HEK293 (cell line): ENCODE data around the gene CENPB.

ENCODE experiments used
- CTCF ChIA-PET: fragments of 350-600 bp; formaldehyde crosslinking; extraction: SDS; loops from one replicate; lab custom pipeline; 2021; ENCODE audit warnings: antibody characterized with exemption; lab: Yijun Ruan, JAX
- POLR2A ChIA-PET: fragments of 300-600 bp; formaldehyde crosslinking; extraction: SDS; loops from one replicate; lab custom pipeline; 2020; ENCODE audit warnings: antibody characterized with exemption, inconsistent platforms; lab: Yijun Ruan, JAX
- H3K27ac ChIP-seq: fragments of 200-500 bp; sonication (Bioruptor generic); 2 replicates; pipeline ENCODE4 v1.5.1; 2014; ENCODE audit warnings: low read depth, low read length, control low read depth, inconsistent platforms; ENCODE audit errors: extremely low read depth
- H3K36me3 ChIP-seq, 2 experiments: fragments of 200-500 bp in 1 of 2; sonication (Bioruptor generic) in 1 of 2; 1 replicate in 1 of 2; 2 replicates in 1 of 2; pipeline ENCODE4 v1.5.1; 2014 to 2017; ENCODE audit warnings: inconsistent platforms in 2 of 2, low read length in 2 of 2; ENCODE audit not compliant: control insufficient read depth in 2 of 2, insufficient read depth in 1 of 2
- H3K4me1 ChIP-seq: fragments of 200-500 bp; sonication (Bioruptor generic); 2 replicates; pipeline ENCODE4 v1.5.1; 2014; ENCODE audit warnings: mild to moderate bottlenecking, low read length, inconsistent platforms; ENCODE audit not compliant: control insufficient read depth, insufficient read depth
- H3K4me3 ChIP-seq: 2 replicates; pipeline ENCODE4 v1.5.1; 2011; ENCODE audit warnings: low read depth, mild to moderate bottlenecking, control low read depth, low read length, moderate library complexity
- H3K9me3 ChIP-seq: fragments of 200-500 bp; sonication (Bioruptor generic); 2 replicates; pipeline ENCODE4 v1.5.1; 2014; ENCODE audit warnings: low read depth, low read length, inconsistent platforms; ENCODE audit not compliant: control insufficient read depth, insufficient read depth
- GFI1B ChIP-seq: fragments of 450-650 bp; formaldehyde crosslinking; IDR thresholded peaks from 2 replicates; pipeline ENCODE4 v1.5.1; 2016; ENCODE audit warnings: missing biosample characterization, missing genetic modification characterization
- SCRT1 ChIP-seq: fragments of 450-650 bp; formaldehyde crosslinking; IDR thresholded peaks from 2 replicates; pipeline ENCODE4 v1.5.1; 2016; ENCODE audit warnings: missing biosample characterization, missing genetic modification characterization, borderline replicate concordance
- ZNF114 ChIP-seq: fragments of 450-650 bp; formaldehyde crosslinking; IDR thresholded peaks from 2 replicates; pipeline ENCODE4 v1.5.0; 2017; ENCODE audit warnings: missing biosample characterization, missing genetic modification characterization
- ZNF202 ChIP-seq: fragments of 450-650 bp; formaldehyde crosslinking; IDR thresholded peaks from 2 replicates; pipeline ENCODE4 v1.5.1; 2016; ENCODE audit warnings: missing biosample characterization, missing genetic modification characterization, borderline replicate concordance
- ZNF335 ChIP-seq: fragments of 450-650 bp; formaldehyde crosslinking; conservative IDR thresholded peaks from 2 replicates; pipeline ENCODE4 v1.5.1; 2016; ENCODE audit warnings: missing biosample characterization, missing genetic modification characterization
- ZNF501 ChIP-seq: fragments of 450-650 bp; formaldehyde crosslinking; IDR thresholded peaks from 2 replicates; pipeline ENCODE4 v1.5.1; 2016; ENCODE audit warnings: missing biosample characterization, missing genetic modification characterization
- ZNF701 ChIP-seq: fragments of 450-650 bp; formaldehyde crosslinking; IDR thresholded peaks from 2 replicates; pipeline ENCODE4 v1.5.1; 2016; ENCODE audit warnings: missing biosample characterization, missing genetic modification characterization
- ZNF792 ChIP-seq: fragments of 450-650 bp; formaldehyde crosslinking; IDR thresholded peaks from 2 replicates; pipeline ENCODE4 v1.5.1; 2016; ENCODE audit warnings: missing biosample characterization, missing genetic modification characterization
- ZSCAN30 ChIP-seq: fragments of 450-650 bp; IDR thresholded peaks from 2 replicates; pipeline ENCODE4 v1.5.1; 2018; ENCODE audit warnings: missing biosample characterization, mild to moderate bottlenecking, missing genetic modification characterization, moderate library complexity
- TF ChIP-seq, protein P1 (sequence below): fragments of 450-650 bp; IDR thresholded peaks from 2 replicates; pipeline ENCODE4 v1.5.1; 2018; ENCODE audit warnings: missing biosample characterization, mild to moderate bottlenecking, missing genetic modification characterization
- TF ChIP-seq, protein P2 (sequence below): fragments of 450-650 bp; formaldehyde crosslinking; IDR thresholded peaks from 2 replicates; pipeline ENCODE4 v1.5.1; 2017; ENCODE audit warnings: missing biosample characterization, missing genetic modification characterization
- TF ChIP-seq, protein P3 (sequence below): fragments of 450-650 bp; formaldehyde crosslinking; IDR thresholded peaks from 2 replicates; pipeline ENCODE4 v1.5.1; 2016; ENCODE audit warnings: missing biosample characterization, missing genetic modification characterization
- TF ChIP-seq, protein P4 (sequence below): fragments of 450-650 bp; formaldehyde crosslinking; IDR thresholded peaks from 2 replicates; pipeline ENCODE4; 2016; ENCODE audit warnings: missing biosample characterization, missing genetic modification characterization
- TF ChIP-seq, protein P5 (sequence below): fragments of 450-650 bp; IDR thresholded peaks from 2 replicates; pipeline ENCODE4 v1.5.1; 2018; ENCODE audit warnings: missing biosample characterization, missing genetic modification characterization
- TF ChIP-seq, protein P6 (sequence below): fragments of 450-650 bp; formaldehyde crosslinking; IDR thresholded peaks from 2 replicates; pipeline ENCODE4 v1.5.1; 2016; ENCODE audit warnings: missing biosample characterization, missing genetic modification characterization

Gene CENPB

DNA sequence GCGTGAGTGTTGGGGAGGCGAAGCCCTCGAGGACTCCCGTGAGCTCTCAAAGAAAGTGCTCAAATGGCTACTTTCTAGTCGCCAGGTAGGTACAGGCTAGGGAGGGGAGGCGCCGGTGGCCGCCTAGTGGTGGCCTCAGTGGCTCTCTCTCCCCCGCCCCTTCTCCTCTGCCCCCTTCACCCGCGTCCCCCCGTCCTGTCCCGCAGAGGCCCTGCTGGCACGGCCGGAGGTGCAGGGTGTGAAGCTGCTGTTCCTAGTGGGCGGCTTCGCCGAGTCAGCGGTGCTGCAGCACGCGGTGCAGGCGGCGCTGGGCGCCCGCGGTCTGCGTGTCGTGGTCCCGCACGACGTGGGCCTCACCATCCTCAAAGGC, 35.2 kb downstream of the CENPB start (continued):
- TF ChIP-seq ZNF701 (tag by site-specific recombination): no peak
- TF ChIP-seq, protein P1, sequence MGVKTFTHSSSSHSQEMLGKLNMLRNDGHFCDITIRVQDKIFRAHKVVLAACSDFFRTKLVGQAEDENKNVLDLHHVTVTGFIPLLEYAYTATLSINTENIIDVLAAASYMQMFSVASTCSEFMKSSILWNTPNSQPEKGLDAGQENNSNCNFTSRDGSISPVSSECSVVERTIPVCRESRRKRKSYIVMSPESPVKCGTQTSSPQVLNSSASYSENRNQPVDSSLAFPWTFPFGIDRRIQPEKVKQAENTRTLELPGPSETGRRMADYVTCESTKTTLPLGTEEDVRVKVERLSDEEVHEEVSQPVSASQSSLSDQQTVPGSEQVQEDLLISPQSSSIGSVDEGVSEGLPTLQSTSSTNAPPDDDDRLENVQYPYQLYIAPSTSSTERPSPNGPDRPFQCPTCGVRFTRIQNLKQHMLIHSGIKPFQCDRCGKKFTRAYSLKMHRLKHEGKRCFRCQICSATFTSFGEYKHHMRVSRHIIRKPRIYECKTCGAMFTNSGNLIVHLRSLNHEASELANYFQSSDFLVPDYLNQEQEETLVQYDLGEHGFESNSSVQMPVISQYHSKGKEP (tag by site-specific recombination): no peak

DNA sequence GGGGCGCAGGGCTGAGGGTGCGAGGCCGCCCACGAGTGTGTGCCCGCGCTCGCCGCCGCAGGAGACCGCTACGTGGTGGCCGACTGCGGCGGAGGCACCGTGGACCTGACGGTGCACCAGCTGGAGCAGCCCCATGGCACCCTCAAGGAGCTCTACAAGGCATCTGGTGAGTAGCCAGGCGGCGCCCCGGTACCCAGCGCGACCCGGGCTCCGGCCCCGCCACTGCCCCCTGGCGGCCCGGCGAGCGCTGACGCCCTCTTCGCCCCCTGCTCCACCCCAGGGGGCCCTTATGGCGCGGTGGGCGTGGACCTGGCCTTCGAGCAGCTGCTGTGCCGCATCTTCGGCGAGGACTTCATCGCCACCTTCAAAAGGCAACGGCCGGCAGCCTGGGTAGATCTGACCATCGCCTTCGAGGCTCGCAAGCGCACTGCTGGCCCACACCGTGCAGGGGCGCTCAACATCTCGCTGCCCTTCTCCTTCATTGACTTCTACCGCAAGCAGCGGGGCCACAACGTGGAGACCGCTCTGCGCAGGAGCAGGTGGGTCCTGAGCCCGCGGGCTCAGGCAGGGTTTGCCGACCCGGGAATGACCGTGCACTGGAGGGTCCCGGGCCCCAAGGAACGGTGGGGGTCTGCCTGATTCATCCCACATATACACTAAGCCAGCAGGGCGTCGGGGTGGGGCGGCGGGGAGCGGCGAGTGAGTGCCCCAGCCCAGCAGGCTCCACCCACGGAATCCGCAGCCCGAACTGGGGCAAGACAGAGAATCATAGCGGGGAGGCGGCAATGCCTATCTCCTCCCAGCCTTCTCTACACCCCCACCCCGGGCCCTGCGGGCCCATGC, 36.6 kb downstream of the CENPB start:
- CTCF ChIA-PET: interaction anchor here (0.5 to 9.8 kb wide), 20 partner anchors 9 to 395 kb away, joined by 3 to 133 read pairs (median 6); partner anchors contain the start of genes ADISSP and AP5S1
- POLR2A ChIA-PET: no interaction called here
- H3K4me3 ChIP-seq: no peak overlapping the region
- H3K4me1 ChIP-seq: peaks cover 4% of the 10 kb centered on the region; the same call in 1 of the 2 replicates
- no peaks in the 10 kb centered on the region for H3K9me3 ChIP-seq
- no peak overlapping the region for H3K27ac ChIP-seq
- TF ChIP-seq, protein P2, sequence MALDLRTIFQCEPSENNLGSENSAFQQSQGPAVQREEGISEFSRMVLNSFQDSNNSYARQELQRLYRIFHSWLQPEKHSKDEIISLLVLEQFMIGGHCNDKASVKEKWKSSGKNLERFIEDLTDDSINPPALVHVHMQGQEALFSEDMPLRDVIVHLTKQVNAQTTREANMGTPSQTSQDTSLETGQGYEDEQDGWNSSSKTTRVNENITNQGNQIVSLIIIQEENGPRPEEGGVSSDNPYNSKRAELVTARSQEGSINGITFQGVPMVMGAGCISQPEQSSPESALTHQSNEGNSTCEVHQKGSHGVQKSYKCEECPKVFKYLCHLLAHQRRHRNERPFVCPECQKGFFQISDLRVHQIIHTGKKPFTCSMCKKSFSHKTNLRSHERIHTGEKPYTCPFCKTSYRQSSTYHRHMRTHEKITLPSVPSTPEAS (tag by site-specific recombination): no peak
- TF ChIP-seq, protein P3, sequence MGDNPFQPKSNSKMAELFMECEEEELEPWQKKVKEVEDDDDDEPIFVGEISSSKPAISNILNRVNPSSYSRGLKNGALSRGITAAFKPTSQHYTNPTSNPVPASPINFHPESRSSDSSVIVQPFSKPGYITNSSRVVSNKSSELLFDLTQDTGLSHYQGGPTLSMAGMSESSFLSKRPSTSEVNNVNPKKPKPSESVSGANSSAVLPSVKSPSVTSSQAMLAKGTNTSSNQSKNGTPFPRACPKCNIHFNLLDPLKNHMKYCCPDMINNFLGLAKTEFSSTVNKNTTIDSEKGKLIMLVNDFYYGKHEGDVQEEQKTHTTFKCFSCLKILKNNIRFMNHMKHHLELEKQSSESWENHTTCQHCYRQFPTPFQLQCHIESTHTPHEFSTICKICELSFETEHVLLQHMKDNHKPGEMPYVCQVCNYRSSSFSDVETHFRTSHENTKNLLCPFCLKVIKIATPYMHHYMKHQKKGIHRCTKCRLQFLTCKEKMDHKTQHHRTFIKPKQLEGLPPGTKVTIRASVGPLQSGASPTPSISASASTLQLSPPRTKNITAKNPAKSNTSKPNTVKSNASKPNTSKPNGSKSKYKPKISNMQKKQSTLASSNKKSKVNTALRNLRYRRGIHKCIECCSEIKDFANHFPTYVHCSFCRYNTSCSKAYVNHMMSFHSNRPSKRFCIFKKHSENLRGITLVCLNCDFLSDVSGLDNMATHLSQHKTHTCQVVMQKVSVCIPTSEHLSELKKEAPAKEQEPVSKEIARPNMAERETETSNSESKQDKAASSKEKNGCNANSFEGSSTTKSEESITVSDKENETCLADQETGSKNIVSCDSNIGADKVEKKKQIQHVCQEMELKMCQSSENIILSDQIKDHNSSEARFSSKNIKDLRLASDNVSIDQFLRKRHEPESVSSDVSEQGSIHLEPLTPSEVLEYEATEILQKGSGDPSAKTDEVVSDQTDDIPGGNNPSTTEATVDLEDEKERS (tag by site-specific recombination): no peak
- TF ChIP-seq, protein P4, sequence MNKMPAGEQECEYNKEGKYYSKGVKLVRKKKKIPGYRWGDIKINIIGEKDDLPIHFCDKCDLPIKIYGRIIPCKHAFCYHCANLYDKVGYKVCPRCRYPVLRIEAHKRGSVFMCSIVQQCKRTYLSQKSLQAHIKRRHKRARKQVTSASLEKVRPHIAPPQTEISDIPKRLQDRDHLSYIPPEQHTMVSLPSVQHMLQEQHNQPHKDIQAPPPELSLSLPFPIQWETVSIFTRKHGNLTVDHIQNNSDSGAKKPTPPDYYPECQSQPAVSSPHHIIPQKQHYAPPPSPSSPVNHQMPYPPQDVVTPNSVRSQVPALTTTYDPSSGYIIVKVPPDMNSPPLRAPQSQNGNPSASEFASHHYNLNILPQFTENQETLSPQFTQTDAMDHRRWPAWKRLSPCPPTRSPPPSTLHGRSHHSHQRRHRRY (tag by site-specific recombination): no peak
- TF ChIP-seq ZSCAN30 (tag by site-specific recombination): no peak
- H3K36me3 ChIP-seq: peaks cover 0 to 23% of the 10 kb centered on the region in 2 experiments; a peak in 1 of 3 replicates

DNA sequence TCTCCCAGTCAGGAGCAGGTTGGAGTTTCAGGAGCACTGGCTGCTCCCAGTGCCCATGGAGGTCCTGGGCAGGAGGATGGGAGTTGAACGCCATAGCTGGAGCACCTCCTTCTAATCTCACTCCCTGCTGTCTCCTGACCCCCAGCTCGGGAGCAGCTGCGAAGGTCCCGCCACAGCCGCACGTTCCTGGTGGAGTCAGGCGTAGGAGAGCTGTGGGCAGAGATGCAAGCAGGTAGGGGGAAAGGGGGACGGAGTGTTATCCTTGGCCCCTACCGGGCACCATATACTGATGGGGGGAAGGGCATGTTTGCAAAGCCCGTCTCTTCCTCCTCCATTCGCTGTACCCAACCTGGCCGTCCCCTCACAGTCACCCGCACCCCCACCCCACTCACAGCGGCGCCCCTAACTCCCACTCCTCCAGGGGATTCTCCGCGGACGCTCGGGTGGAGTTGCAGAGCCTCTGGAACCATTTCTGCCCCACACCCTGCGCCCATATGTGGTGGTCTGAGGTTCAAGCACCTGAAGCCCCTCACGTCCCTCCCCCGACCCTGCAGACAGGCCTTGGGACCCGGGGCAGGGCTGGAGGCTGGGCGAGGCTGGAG, 37.4 kb downstream of the CENPB start:
- no peaks in the 10 kb centered on the region for H3K9me3 ChIP-seq
- no peak for TF ChIP-seq GFI1B
- no peak for TF ChIP-seq SCRT1 (tag by site-specific recombination)
- TF ChIP-seq, protein P5, sequence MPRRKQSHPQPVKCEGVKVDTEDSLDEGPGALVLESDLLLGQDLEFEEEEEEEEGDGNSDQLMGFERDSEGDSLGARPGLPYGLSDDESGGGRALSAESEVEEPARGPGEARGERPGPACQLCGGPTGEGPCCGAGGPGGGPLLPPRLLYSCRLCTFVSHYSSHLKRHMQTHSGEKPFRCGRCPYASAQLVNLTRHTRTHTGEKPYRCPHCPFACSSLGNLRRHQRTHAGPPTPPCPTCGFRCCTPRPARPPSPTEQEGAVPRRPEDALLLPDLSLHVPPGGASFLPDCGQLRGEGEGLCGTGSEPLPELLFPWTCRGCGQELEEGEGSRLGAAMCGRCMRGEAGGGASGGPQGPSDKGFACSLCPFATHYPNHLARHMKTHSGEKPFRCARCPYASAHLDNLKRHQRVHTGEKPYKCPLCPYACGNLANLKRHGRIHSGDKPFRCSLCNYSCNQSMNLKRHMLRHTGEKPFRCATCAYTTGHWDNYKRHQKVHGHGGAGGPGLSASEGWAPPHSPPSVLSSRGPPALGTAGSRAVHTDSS (tag by site-specific recombination): no peak
- TF ChIP-seq ZNF114 (tag by site-specific recombination): no peak
- TF ChIP-seq, protein P6, sequence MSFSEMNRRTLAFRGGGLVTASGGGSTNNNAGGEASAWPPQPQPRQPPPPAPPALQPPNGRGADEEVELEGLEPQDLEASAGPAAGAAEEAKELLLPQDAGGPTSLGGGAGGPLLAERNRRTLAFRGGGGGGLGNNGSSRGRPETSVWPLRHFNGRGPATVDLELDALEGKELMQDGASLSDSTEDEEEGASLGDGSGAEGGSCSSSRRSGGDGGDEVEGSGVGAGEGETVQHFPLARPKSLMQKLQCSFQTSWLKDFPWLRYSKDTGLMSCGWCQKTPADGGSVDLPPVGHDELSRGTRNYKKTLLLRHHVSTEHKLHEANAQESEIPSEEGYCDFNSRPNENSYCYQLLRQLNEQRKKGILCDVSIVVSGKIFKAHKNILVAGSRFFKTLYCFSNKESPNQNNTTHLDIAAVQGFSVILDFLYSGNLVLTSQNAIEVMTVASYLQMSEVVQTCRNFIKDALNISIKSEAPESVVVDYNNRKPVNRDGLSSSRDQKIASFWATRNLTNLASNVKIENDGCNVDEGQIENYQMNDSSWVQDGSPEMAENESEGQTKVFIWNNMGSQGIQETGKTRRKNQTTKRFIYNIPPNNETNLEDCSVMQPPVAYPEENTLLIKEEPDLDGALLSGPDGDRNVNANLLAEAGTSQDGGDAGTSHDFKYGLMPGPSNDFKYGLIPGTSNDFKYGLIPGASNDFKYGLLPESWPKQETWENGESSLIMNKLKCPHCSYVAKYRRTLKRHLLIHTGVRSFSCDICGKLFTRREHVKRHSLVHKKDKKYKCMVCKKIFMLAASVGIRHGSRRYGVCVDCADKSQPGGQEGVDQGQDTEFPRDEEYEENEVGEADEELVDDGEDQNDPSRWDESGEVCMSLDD (tag by site-specific recombination): no peak
- no peak for TF ChIP-seq ZNF792 (tag by site-specific recombination)
- no peak for TF ChIP-seq ZNF202 (tag by site-specific recombination)
- TF ChIP-seq ZNF335 (tag by site-specific recombination): no peak
- no peak for TF ChIP-seq ZNF501 (tag by site-specific recombination)
- TF ChIP-seq, all 188 proteins: peak for 0
- Histone ChIP-seq H3K4me1 (peaks cover 4% of the 10 kb centered on the region; the same call in 1 of the 2 replicates), H3K27ac (no peak overlapping the region), H3K36me3 (peaks cover 0 to 16% of the 10 kb centered on the region in 2 experiments; a peak in 1 of 3 replicates), H3K4me3 (no peak overlapping the region)
- CTCF ChIA-PET: interaction anchor here (0.5 to 9.8 kb wide), 16 partner anchors 8 to 356 kb away, joined by 3 to 133 read pairs (median 7); partner anchors contain the start of gene ADISSP
- POLR2A ChIA-PET: no interaction called here
